GM18499 (cell line): Measurements from ENCODE around the gene PPIAL4G.
"Not testable (repeated sequence)": the region's sequence is repeated elsewhere in the genome, so short reads cannot be mapped to it uniquely, and the experiment has no call there.

Experiments used
- ATAC-seq: cut with Tn5 transposase; IDR thresholded peaks from one replicate; pipeline ENCODE4 v1.9.1; 2021; ENCODE audit warnings: moderate number of reproducible peaks; ENCODE audit not compliant: insufficient read depth, unreplicated experiment

PPIAL4G gene

DNA sequence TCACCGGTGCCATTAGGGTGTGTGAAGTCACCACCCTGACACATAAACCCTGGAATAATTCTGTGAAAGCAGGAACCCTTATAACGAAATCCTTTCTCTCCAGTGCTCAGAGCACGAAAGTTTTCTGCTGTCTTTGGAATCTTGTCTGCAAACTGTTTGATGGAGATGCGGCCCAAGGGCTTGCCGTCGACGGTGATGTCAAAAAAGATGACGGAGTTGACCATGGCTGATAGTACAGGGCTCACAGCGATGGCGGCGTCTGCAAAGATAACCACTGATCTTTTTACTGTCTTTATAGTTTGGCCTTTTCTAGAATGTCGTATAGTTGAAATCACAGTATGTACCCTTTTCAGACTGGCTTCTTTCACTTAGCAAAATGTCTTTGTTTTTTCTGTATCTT lies at the start of gene PPIAL4G:
PPIAL4G (minus strand) TSS at position 274 of the 400 bp plus-strand sequence; CDS start at position 224, 50 bp downstream.
- ATAC-seq, result not testable (repeated sequence)

DNA sequence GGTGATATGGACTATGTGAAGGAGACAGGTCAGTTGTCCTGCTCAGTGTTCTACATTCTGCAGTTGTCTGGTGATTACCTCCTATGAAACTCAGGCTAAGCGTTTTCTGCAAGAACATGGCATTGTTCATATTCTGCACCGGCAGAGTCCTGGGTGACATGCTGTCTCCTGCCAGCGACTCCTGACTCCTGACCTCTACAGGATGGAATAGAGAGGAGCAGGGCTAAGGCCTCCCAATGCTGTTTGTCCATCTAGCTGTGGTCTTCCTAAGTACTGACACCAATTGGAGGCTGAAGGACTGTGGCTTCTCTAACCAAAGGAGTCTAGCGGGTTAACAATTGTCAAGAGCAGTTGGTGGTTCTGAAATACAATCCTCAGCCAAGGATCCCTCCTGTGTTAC lies 49.1 kb upstream of the PPIAL4G start:
- not testable (repeated sequence) for ATAC-seq

DNA sequence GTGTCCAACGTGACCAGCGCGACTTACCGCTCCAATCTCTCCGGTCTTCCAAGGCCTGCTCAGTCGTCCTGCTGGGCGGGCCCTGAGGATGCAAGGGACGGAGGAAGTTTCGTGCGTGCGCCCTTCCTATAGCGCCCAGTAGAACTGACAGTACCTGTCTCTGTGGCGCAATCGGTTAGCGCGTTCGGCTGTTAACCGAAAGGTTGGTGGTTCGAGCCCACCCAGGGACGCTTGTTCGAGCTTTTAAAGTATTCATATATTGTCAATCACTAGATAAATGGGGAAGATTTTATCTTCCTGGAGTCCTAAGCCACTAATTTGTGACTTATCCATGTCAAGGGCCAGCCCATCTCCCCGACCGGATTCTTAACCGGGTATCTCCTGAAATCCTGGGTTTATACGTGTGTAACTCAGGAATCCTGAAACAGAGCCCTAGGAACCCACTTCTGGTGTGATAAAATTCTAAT lies 46.0 kb upstream of the PPIAL4G start:
- ATAC-seq, result not testable (repeated sequence)

DNA sequence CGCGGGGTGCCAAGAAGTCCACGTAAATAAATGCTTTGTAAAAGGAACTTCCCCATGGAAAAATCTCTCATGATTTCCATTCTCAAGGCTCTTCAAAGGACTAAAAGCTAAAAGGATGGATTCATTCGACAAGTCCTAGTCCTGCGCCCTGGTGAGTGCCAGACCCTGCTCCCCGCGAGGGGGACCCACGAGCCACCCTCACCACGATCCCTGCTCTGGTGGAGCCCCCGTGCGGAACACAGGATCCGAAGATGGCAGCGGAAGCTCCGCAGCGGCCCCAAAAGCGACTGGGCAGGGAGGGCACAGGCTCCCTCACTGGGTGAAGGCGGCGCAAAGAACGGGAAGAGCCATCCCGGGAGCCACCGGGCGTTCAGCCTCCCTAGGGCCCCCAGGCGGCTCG lies 45.5 kb upstream of the PPIAL4G start:
- ATAC-seq, result not testable (repeated sequence)

DNA sequence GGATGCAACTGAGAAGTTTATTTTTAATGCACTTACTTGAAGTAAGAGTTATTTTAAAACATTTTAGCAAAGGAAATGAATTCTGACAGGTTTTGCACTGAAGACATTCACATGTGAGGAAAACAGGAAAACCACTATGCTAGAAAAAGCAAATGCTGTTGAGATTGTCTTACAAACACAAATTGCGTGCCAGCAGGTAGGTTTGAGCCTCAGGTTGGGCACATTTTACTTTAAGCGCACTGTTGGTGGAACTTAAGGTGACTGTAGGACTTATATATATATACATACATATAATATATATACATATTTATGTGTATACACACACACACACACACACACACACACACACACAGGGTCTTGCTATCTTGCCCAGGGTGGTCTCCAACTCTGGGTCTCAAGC lies 43.5 kb upstream of the PPIAL4G start:
- not testable (repeated sequence) for ATAC-seq

DNA sequence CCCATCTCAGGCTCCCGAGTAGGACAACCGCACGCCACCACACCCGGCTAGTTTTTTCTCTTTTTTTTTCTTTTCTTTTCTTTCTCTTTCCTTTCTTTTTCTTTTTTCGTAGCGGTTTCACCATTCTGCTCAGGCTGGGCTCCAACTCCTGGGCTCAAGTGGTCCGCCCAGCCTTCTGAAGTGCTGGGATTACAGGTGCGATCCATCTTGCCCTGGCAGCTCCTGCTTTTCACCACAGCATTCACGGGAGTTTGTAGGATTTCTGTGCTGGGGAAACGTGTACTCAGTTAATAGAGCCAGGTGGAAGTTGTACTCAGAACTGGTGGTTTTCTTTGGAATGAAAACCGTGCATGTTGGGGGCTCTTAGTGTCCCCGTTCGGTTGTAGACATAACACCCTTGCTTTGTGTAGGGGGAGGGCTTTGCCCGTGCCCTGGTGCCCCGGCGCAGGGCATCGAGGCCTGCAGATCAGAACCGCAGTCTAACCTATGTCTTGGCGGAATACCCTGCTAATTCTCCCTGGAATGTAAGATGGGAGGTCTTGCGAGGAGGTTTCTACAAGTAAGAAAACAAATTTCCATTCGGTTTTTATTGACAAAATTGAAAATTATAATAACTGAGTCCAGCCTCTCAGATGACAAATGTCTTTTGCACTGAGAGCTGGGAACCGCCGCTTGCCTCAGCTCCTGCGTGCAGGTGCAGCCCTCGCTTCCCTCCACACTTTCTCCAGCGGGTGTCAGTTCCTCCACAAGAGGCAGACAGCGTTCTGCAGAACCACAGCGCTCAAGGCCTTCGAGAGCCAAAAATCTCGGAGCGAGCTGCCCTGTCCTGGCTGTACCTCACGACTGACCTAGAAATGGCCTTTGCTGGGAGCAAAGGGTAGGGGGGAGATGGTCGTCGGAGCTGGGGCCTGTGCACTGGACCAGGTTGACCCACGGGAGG lies 40.4 kb upstream of the PPIAL4G start:
- ATAC-seq, result peak; percentile 2

DNA sequence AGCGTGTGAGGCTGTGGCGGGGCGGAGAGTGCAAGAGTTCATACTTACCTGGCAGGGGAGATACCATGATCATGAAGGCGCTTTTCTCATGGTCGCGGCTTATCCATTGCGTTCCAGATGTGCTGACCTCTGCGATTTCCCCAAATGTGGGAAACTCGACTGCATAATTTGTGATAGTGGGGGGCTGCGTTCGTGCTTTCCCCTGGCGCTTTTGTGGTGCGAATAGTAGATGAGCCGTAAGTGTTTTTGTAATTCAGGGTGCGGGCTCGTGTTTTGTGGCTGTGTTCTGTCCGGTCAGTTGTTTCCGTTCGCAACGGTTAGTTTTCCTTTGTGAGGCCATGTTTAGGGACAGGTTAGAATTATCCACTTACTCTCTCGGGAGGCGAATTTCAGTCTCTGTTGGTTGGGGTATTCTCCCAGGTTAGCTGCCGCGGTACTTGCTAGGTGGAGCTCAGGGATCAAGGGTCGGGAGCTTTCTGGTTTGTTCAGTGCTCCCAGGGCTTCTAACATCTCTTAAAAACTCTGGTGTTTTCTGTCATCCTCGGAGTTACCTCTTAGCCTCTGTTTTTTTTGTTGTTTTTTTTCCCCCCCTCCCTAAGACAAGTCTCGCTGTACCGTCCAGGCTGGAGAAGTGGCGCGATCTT lies 39.6 kb upstream of the PPIAL4G start:
- peak; percentile 66 for ATAC-seq

DNA sequence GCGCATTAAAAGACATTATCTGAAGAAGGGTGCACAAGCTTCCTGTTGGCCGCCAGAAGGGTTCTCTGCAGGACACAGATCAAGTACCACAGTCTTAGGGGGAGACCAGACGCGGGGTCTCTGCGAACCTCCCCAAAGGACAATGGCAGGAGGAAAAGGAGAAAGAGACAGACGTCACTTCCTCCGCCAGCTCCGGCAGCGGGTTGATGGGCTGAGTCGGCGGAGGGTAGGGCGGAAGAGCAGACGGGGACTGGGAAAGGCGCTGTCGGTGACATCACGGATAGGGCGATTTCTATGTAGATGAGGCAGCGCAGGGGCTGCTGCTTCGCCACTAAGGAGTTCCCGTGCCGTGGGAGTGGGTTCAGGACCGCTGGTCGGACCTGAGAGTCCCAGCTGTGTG lies 39.0 kb upstream of the PPIAL4G start:
- ATAC-seq, result not testable (repeated sequence)

DNA sequence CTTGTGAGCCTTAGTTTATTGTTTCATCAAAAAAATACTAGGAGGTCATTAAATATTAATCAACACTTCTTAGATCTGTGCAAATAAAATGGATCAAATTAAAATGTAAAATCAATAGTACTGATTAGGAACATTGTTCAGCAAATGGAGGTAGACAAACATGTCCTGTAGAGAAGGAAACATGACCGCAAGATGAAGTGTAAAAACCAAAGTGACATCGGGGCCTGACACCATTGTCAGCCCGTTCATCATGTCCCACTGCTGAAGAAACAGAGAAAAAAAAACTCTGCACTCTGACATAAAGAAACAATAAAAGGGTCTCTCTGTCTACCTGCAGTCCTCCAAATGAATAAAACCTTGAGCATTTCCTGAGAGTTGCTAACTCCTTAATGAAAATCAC lies 31.2 kb upstream of the PPIAL4G start:
- ATAC-seq, result not testable (repeated sequence)

DNA sequence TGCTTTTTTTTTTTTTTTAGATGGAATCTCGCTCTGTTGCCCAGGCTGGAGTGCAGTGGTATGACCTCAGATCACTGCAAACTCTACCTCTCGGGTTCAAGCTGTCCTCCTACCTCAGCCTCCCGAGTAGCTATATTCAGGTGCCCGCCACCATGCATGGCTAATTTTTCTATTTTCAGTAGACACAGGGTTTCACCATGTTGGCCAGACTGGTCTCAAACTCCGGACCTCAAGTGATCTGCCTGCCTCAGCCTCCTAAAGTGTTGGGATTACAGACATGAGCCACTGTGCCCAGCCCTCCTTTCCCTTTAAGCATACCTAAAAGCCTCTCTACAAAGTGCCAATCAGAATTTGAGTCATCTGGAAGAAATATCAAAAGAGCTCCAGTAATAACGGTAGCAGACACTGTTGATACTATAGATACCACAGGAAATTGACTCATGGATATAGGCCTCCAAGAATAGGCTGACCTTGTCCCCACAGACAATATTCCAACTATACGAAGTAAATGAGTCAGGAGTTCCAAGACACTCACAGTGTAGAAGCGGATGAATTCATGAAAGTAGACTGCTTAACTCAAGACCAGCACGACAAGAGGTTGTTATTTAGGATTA lies 29.6 kb upstream of the PPIAL4G start:
- not testable (repeated sequence) for ATAC-seq

DNA sequence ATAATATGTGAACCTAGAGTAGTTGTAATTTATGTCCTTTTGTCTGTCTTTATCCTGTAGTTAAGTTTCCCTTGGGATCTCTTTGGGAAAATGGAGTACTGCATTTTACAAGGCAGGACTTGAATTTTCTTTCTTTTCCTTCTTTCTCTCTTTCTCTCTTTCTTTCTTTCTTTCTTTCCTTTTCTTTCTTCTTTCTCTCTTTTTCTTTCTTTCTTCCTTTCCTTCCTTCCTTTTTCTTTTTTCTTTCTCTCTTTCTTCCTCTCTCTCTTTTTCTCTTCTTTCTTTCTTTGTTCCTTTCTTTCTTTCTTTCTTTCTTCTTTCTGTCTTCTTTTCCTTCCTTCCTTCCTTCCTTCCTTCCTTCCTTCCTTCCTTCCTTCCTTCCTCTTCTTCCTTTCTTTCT lies 10.8 kb upstream of the PPIAL4G start:
- ATAC-seq, result not testable (repeated sequence)

DNA sequence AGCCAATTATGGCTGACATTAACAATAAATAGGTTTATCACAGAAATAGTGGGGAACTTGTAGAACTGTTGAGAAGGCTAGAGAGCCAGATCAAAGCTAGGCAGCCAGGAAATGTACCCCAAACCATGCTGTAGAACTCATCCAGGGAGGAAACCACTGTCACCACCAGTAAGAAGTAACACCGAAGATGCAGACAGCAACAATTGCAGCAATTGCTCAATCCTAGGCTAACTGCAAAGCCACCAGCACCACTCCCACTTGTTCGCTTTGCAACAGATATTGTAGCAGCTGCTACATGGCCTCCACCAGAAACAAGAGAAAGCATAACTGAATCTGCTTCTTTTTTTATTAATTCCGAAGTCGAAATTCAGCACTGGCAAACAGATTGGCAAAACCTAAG lies 2.0 kb downstream of the PPIAL4G start:
- ATAC-seq, result not testable (repeated sequence)

DNA sequence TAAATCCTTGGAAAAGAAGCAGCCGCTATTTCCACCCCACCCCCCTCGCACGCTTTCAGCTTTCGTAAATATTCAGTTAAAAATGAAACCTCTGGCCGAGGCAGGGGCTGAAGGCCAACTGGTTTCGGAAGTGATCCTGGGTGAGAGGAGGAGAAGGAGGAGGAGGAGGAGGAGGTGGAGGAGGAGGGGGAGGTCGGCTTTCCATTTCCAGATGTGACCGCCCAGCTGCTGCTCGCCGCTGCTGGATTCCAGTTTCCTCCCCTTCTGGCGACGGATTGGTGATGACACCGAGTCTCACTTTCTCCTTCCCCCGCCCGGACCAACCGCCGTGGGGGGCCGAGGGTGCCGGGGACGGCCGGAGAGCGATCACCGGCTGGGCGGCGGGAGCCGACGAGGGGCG lies 23.4 kb downstream of the PPIAL4G start:
- not testable (repeated sequence) for ATAC-seq

DNA sequence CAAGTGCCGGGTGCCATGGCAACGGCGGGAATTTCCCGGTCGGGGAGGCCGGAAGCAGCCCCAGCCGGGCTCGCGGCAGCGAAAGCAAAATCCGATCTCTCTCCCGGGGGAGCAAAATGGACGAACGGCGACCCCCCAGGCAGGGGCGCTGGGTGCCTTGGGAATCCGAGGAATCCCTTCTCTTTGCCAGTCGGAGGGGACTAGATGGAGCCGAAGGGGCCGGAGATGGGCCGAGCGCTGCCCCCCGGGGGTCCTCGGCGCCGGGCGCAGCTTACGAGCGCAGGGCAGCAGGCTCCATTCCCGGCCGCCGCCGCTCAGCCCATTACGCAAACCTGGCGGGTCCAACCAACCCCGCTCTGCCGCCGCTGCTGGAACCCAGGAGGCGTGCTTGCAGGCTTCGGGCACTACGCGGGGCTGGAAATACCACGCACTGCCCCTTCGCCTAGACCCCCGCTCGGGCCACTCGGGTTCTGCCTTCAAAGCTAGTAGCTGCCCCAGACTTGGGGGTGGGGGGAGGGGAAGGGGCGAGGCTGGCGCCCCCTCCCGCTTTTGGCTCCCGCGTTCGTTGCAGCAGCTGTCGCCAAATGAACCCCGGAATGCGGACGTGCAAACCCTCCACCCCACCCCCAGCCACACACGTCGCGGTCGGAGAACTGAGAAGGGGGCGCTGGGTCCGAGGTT lies 24.1 kb downstream of the PPIAL4G start:
- not testable (repeated sequence) for ATAC-seq

DNA sequence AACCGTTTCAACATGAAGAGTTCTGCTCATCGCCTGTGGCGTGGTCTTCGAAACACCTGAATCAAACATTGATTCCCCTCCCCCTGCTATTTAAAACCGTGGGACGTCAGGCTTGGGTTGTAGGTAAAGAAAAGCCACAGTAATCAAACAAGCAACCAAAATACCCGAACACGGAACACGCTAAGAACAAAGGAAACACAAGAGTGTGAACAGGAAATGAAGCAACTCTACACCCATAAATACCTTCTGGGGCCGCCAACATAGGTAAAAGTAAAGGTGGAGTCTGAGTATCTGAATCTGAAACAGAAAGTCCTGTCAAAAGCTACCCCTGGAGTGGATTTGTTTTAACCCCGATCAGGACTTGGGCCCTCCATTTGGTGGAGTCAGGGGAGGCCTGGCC lies 24.7 kb downstream of the PPIAL4G start:
- not testable (repeated sequence) for ATAC-seq

DNA sequence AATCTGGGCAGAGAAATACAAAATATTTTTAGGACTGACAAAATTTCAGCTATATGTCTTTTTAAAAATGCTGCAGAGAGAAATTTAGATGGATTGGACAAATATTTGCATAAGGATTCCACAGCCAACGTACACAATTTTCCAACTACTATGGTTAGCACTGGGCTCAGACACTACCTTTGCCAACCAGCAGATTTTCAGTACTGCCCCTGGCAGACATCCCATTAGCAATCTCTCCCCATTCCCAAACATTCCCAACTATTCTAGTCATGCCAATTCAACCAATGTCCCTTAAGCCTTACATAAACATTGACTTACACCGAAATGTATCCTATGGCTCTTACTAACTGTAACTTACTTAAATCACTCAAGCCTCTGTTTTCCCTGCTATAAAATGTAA lies 30.3 kb downstream of the PPIAL4G start:
- ATAC-seq, result not testable (repeated sequence)

DNA sequence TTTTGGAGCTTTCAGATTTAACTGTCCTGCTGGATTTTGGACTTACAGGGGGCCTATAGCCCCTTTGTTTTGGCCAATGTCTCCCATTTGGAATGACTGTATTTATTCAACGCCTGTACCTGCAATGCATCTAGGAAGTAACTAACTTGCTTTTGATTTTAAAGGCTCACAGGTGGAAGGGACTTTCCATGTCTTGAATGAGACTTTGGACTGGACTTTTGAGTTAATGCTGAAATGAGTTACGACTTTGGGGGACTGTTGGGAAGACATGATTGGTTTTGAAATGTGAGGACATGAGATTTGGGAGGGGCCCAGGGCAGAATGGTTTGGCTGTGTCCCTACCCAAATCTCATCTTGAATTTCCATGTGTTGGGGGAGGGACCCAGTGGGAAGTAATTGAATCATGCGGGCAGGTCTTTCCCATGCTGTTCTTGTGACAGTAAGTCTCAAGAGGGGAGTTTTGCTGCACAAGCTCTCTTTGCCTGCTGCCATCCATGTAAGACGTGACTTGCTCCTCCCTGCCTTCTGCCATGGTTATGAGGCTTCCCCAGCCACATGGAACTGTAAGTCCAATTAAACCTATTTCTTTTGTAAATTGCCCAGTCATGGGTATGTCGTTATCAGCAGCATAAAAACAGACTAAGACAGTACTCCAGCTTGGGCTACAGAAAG lies 43.3 kb downstream of the PPIAL4G start:
- not testable (repeated sequence) for ATAC-seq

DNA sequence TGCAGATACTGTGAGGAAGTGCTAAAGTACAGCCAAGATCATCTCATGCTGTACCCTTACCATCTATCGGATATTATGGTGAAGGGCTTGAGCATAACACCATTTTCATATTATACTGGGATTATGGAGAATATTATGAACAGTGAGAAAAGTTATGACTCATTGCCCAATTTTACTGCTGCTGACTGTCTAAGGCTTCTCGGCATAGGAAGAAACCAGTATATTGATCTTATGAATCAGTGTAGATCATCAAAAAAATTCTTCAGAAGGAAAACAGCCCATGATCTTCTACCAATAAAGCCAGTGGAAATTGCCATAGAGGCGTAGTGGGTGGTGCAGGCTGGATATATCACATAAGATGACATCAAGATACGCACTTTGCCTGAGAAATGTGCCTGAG lies 47.7 kb downstream of the PPIAL4G start:
- no peak for ATAC-seq

DNA sequence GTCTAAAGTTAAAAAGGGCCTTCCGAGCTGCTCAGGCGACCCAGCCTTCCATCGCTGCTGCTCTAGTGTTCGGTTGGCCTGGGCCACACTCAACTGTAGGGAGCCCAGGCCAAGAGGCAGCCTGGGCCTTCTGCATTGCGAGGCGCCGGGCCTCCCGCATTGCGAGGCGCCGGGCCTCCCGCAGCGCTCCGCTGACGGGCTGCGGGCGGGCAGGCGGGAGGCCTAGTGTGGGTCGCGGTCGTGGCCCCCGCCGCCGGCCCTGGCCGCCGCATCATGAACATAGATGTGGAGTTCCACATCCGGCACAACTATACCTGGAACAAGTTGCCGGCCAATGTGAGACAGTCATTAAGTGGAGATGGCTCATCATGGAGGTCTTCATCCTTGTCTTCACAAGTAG lies 48.3 kb downstream of the PPIAL4G start:
- no peak for ATAC-seq

DNA sequence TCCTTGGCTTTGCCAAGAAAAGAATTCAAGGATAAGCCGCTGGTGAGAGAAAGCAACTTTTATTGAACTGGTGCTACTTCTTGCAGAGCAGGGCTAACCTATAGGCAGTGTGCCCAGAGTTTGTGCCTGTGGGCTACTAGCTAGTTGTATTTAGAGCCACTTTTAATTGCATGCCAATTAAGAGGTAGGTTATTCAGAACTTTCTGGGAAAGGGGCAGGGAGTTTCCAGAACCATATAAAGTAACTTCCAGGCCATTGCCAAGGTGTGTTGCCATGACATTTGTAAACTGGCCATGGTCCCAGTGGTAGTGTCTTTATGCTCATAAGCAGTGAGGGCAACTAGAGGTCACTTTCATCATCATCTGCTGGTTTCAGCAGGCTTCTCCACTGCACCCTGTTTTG lies 50.2 kb downstream of the PPIAL4G start:
- ATAC-seq, result not testable (repeated sequence)
